ENCODE results near the gene TSPOAP1.

Gene TSPOAP1

GRCh38 chr17:58276423-58276822 is 52.2 kb downstream of the TSPOAP1 start:
- DNase-seq = no peak

DNA sequence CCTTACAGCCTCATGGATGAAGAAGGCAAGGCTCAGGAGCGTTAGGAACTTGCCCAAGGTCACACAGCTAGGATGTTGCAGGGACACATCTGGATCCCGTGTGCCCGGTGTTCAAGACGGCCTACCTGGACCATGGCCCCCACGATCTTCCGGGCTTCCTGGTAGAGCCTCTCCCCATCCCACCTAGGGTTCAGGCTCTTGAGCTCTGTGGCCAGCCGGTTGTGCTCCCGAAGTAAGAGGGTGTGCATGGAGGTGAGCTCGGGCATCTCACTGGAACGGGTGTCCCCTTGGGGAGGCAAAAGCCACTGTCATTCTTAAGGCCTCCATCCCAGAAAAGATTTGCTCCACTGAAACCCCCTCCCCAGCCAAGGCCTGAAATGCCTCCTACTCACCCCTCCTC is 53.2 kb downstream of the TSPOAP1 start:
- DNase-seq = no peak

DNA sequence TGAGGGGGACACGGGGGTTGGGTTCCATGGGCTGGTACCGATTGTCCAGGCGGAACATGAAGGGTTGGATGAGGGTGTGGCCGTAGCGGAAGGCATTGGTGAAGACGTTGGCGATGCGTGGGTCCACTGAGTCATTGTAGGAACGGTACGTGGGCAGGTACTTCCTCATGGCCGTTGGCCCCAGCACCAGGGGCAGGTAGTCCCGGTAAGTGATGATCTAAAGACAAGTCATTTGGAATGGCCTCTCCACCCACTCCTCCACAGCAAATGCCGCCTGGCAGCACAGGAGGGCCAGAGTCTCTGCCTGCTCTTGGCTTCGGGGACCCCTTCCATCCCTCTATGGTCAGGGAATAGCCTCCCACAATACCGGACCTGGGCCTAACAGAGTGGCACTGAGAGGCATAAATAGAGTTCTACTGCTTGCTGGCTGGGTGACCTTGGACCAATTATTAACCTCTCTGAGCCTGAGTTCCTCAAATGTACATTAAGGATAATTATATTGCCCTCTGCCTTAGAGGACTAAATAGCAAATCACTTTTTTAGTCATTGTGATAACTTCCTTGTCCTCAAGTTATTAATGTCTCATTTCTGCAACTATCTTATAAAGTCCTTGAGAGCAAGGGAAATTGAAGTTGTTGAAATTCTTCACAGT is 55.0 kb downstream of the TSPOAP1 start:
- DNase-seq = no peak

DNA sequence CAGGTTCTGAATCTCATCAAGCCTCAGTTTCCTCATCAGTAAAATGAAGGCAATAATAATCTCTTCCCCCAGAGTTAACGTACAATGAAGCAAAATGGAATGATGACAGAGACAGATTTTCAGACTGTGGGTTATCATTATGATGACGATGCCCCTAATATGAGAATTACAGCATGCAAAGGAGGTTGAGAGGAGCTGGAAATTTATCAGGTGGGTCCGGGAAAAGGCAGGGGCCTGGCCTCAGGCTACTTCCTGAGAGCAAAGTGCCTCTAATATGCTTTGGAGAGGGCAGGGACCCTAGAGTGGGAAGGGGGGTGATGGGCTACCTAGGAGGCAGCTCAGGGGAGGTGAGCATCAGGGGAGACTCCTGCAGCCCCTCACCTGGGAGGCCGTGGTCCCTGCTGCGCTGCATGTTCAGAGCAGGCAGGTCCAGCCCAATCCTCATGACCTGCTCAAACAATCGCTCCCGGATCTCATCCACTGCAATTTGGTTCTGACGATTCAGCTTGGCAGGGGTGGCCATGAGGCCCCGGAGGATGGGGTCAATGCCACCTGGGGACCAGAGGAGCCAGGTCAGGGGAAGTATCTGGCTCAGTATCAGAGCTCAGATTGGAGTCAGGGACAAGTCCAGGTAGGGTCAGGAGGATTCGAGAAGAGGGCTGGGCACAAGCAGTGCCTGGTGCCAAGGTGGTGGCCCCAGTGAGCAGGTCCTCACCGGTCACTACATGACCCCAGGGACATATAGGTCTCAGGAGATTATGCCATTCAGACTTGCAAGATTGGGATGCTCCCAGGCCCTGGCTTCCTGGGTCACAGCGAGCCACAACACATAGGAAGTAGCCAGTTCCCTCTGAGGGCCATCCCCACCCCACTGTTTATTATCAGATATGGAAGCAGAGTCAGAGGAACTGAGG is 56.0 kb downstream of the TSPOAP1 start:
- no peak for DNase-seq

- DNase-seq = no peak
Measured at GRCh38 chr17:58271216-58271931, 57.2 kb downstream of the TSPOAP1 start.

- no peak for DNase-seq
Measured at GRCh38 chr17:58270476-58271215, 57.9 kb downstream of the TSPOAP1 start.

DNA sequence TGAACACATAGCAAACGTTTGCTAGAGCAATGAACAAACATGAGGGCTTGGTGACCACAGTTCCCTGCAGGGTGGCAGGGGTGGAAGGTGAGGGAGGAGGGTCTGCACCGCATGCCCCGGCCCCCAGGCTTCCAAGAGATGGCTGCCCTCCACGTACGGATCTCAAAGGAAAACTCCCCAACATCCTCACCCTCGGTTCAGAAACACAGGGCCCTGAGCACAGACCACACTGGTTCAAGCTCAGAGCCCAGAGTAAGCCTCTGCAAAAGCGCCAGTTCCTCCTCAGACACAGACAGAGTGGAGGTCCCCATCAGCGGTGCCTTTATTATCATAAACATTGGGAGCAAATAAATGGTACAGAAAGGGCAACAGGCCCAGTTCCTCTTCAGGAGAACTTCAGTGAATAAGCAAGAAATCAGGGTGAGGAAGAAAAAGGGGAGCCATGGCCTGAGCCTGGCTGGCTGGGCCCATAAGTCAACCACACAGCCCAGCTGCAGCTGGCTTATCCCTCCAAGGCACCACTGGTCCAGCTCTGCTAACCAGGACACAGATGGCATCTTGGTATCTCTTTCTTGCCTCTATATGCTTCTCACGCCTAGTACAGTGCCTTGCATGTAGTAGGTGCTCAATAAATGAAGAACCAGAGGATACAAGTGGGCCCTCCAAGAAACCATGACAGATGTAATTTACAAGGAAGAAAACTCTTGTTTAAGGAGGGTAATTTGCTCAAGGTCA is 58.9 kb downstream of the TSPOAP1 start:
- DNase-seq = no peak

GRCh38 chr17:58268774-58269556 is 59.6 kb downstream of the TSPOAP1 start:
- DNase-seq = no peak

GRCh38 chr17:58268326-58268725 is 60.3 kb downstream of the TSPOAP1 start:
- DNase-seq = no peak

DNA sequence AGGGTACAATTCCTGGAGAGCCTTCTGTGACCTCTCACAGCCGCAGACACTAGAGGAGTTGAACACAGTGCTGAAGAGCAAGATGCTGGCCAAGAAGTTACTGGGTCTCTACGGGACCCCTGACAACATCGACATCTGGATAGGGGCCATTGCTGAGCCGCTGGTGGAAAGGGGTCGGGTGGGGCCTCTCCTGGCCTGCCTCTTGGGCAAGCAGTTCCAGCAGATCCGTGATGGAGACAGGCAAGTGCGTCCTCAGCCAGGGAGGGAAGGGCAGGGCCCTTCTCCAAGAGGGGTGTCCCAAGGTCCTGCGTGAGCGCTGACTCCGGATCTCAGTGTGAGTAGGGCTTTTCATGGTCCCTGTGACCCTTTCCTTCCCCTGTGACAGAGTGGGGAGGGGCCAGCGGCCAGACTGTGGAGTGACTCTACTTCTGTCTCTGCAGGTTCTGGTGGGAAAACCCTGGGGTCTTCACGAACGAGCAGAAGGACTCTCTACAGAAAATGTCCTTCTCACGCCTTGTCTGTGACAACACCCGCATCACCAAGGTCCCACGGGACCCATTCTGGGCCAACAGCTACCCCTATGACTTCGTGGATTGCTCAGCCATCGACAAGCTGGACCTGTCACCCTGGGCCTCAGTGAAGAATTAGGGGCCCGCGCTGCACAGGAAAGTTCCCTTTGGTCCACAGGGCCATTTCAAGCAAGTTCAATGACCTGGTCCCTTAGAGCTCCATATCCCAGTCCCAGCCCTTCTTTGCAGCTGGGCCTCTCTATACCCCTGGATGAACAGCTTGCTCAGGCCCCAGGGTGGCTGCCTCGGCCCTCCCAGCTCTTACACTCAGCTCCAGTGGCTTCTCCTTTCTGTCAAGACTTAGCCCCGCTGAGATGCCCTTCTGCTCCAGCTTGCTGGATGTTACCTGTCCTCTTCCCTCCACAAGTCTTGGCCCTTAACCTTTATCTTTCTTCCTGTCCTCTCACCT is 61.0 kb downstream of the TSPOAP1 start:
- DNase-seq = no peak

DNA sequence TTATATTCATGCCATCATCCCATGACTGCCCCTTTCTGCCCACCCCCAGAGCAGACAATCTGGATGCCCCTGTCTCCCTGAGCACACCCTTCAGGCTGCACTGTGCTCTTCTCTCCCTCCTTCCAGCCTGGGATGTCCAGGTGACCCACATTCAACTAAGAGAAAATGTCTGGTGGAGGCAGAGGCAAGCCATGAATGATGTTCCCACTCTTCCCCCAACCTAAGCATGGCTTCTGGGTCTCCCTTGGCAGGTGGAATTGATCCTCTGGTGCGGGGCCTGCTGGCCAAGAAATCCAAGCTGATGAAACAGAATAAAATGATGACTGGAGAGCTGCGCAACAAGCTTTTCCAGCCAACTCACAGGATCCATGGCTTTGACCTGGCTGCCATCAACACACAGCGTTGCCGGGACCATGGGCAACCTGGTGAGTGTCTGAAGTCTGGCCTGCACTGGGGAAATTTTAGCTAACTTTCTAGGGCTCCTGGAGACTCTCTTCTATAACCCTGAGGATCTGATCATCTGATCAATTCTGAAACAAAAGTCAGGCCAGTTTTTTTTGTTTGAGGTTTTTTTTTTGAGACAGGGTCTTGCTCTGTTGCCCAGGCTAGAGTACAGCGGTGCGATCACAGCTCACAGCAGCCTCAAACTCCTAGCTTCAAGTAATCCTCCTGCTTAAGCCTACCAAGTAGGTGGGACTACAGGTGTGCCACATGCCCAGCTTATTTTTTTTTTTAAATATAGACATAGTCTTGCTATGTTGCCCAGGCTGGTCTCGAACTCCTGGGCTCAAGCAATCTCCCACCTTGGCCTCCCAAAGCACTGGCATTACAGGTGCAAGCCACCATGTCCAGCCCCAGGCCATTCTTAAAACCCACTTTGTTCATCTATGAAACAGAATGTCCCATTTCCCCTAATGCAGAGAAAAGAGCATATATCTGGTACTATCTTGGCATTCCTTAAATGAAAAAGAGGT is 62.4 kb downstream of the TSPOAP1 start:
- no peak for DNase-seq

GRCh38 chr17:58265271-58265670 is 63.3 kb downstream of the TSPOAP1 start:
- DNase-seq = no peak

DNA sequence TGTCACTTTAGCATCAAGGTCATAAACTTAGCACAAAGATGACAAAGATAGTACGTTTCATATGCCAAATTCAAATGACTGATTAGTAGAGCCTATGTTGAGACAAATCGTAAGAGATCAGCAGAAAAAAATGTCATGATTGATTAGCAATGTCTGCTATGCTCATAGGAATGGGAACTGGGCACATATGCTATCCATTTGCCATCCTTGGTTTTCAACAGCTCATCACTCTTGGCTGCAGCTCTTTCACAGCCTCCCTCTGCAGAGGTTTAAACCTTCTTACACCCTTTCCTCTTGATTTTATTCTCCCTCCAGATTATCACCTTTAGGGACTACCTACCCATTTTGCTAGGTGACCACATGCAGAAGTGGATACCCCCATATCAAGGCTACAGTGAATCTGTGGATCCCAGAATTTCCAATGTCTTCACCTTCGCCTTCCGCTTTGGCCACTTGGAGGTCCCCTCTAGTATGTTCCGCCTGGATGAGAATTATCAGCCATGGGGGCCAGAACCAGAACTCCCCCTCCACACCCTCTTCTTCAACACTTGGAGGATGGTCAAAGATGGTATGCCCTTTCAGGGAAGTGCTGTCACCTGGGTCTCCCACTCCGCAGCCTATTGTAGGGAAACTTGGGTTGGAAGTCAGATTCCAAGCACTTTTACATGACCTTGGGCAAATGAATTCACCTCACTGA is 64.0 kb downstream of the TSPOAP1 start:
- no peak for DNase-seq

DNA sequence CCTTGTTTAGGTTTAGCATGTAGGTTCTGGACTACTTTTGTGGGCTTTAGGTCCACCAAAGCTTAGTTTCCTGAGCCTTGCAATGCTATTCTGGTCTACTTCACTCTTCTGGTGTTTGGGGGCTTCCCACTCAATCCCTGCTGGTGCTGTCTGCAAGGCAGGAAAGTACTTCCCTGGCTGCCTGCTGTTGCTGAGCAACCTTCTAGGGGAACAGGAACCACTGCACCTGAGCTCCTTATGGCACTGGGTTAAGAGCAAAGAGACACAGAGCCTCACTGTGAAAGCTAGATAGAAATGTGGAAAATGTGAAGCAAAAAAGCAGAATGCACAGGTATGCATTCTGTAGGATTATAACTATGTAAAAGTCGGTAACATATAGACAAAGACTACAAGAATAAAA is 64.8 kb downstream of the TSPOAP1 start:
- DNase-seq = no peak

DNA sequence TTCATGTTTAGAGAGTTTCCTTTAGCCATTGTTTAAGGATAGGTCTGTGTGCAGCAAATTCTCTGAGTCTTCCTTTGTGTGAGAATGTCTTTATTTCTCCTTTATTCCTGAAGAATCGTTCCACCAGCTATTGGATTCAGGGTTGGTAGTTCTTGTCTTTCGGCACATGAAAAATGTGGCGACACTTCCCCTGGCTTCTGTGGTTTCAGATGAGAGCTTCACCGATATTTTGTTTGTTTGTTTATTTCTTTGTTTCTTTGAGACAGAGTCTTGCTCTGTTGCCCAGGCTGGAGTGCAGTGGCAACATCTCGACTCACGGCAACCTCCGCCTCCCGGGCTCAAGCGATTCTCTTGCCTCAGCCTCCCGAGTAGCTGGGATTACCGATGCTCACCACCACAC is 66.4 kb downstream of the TSPOAP1 start:
- DNase-seq = no peak

DNA sequence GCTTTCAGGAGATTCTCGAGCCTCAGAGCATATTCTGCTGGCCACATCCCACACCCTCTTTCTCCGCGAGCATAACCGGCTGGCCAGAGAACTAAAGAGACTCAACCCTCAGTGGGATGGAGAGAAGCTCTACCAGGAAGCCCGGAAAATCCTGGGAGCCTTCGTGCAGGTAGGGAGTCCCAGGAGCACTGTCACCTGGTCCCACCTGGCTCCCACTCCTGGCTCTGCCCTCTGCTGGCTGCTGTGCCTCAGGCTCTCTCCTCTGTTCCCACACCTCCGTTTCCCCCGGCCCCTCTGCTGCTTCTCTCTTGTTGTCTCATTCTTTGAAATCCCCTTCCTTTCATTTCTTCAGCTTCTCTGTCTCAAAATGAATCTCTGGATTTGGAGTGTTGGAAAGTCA is 73.8 kb downstream of the TSPOAP1 start:
- DNase-seq = no peak

- no peak for DNase-seq
Measured at GRCh38 chr17:58253082-58253481, 75.5 kb downstream of the TSPOAP1 start.

DNA sequence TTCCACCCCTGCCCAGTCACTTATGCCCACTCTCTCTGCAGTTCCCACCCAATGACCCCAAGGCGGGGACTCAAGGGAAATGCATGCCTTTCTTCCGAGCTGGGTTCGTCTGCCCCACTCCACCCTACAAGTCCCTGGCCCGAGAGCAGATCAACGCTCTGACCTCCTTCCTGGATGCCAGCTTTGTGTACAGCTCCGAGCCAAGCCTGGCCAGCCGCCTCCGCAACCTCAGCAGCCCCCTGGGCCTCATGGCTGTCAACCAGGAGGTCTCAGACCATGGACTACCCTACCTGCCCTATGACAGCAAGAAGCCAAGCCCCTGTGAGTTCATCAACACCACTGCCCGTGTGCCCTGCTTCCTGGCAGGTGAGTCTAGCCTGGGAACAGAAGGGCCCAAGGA is 76.5 kb downstream of the TSPOAP1 start:
- no peak for DNase-seq

Data from NK-92 treated with Interleukin-12 subunit alpha and Interleukin-12 subunit beta, amount 100 ng/mL, for 24 hours (cell line).